ENCODE results near the gene SUSD3.

Gene SUSD3

GRCh38 chr9:93023521-93023815 lies 35.0 kb upstream of the SUSD3 start:
- no peak overlapping the region for H3K4me3 ChIP-seq (ENCODE audit: low read depth, low read length)
- DNase-seq (ENCODE audit: low read depth): no peak
- TF ChIP-seq CTCF (IDR thresholded peaks at IDR 0.05; ENCODE audit: low read depth, low read length, missing control alignments): no peak

GRCh38 chr9:93024646-93024910 lies 33.9 kb upstream of the SUSD3 start:
- no peak for DNase-seq (ENCODE audit: low read depth)
- H3K4me3 ChIP-seq (ENCODE audit: low read depth, low read length): no peak overlapping the region
- TF ChIP-seq CTCF (IDR thresholded peaks at IDR 0.05; ENCODE audit: low read depth, low read length, missing control alignments): no peak

GRCh38 chr9:93024986-93025630 lies 33.4 kb upstream of the SUSD3 start:
- no peak for DNase-seq (ENCODE audit: low read depth)
- H3K4me3 ChIP-seq (ENCODE audit: low read depth, low read length): no peak overlapping the region
- no peak for TF ChIP-seq CTCF (IDR thresholded peaks at IDR 0.05; ENCODE audit: low read depth, low read length, missing control alignments)

GRCh38 chr9:93025736-93026135 lies 32.8 kb upstream of the SUSD3 start:
- no peak for TF ChIP-seq CTCF (IDR thresholded peaks at IDR 0.05; ENCODE audit: low read depth, low read length, missing control alignments)
- no peak for DNase-seq (ENCODE audit: low read depth)
- H3K4me3 ChIP-seq (ENCODE audit: low read depth, low read length): no peak overlapping the region

GRCh38 chr9:93026640-93027039 lies 31.9 kb upstream of the SUSD3 start:
- no peak for DNase-seq (ENCODE audit: low read depth)
- no peak overlapping the region for H3K4me3 ChIP-seq (ENCODE audit: low read depth, low read length)
- TF ChIP-seq CTCF (IDR thresholded peaks at IDR 0.05; ENCODE audit: low read depth, low read length, missing control alignments): no peak

GRCh38 chr9:93027750-93028149 lies 30.8 kb upstream of the SUSD3 start:
- no peak for TF ChIP-seq CTCF (IDR thresholded peaks at IDR 0.05; ENCODE audit: low read depth, low read length, missing control alignments)
- no peak overlapping the region for H3K4me3 ChIP-seq (ENCODE audit: low read depth, low read length)
- DNase-seq (ENCODE audit: low read depth): no peak

- TF ChIP-seq CTCF (IDR thresholded peaks at IDR 0.05; ENCODE audit: low read depth, low read length, missing control alignments): no peak
- DNase-seq (ENCODE audit: low read depth): peak; percentile 7
- H3K4me3 ChIP-seq (ENCODE audit: low read depth, low read length): no peak overlapping the region
Measured at GRCh38 chr9:93028448-93029006, 30.0 kb upstream of the SUSD3 start.
